Heart right ventricle (tissue), 16 donors: ENCODE measurements around the gene PRKN. TPM values are rescaled to one million over a fixed set of nuclear protein-coding genes. Genes with fewer than 3 reads are reported as not detected.

Source experiments
- ATAC-seq, 8 donors: fragments of 200-7000 bp; cut with Tn5 transposase; one replicate each; pipeline ENCODE4 v1.9.1; 2020; ENCODE audit warnings: mild to moderate bottlenecking in 8 of 8, moderate library complexity in 8 of 8, moderate number of reproducible peaks in 1 of 8
- DNase-seq, 2 donors: peaks; one replicate each; pipeline ENCODE4 v3.0.0-alpha.2; 2020
- H3K27ac ChIP-seq, 10 donors: fragments of 200-600 bp; sonication (generic) in 2 of 10; one replicate each; pipeline versions ENCODE4 v1.5.0 to v1.8.0; 2020 to 2022; ENCODE audit warnings: mild to moderate bottlenecking in 3 of 10
- H3K27me3 ChIP-seq, 7 donors: fragments of 200-600 bp; one replicate each; pipeline ENCODE4 v1.8.0; 2021 to 2022; ENCODE audit warnings: mild to moderate bottlenecking in 2 of 7
- H3K36me3 ChIP-seq, 9 donors: fragments of 200-600 bp; sonication (generic) in 1 of 9; one replicate each; pipeline versions ENCODE4 v1.5.0 to v1.8.0; 2020 to 2022; ENCODE audit warnings: mild to moderate bottlenecking in 2 of 9
- H3K4me1 ChIP-seq, 9 donors: fragments of 200-600 bp; sonication (generic) in 1 of 9; one replicate each; pipeline versions ENCODE4 v1.5.0 to v1.8.0; 2020 to 2022; ENCODE audit warnings: mild to moderate bottlenecking in 4 of 9
- H3K4me3 ChIP-seq, 10 donors: fragments of 200-600 bp; sonication (generic) in 2 of 10; one replicate each; pipeline versions ENCODE4 v1.5.0 to v1.8.0; 2020 to 2022; ENCODE audit warnings: mild to moderate bottlenecking in 7 of 10, moderate library complexity in 2 of 10
- H3K9me3 ChIP-seq, 11 donors: fragments of 200-600 bp in 10 of 11; sonication (generic) in 2 of 11; one replicate each; pipeline versions ENCODE4 v1.5.0 to v1.8.0; 2013 to 2022; ENCODE audit warnings: mild to moderate bottlenecking in 2 of 11, control low read depth in 1 of 11, moderate library complexity in 1 of 11
- CTCF ChIP-seq, 9 donors: fragments of 200-600 bp; sonication (generic) in 2 of 9; IDR thresholded peaks; one replicate each; pipeline versions ENCODE4 v1.5.0 to v1.8.0; 2021 to 2022; ENCODE audit warnings: antibody characterized with exemption in 9 of 9, mild to moderate bottlenecking in 5 of 9, moderate library complexity in 1 of 9
- WGBS, 2 donors: extraction: QIAGEN DNeasy Blood & Tissue Kit; methylation state at CpG; one replicate each; pipeline ENCODE4 v1.1.7; 2013; ENCODE audit warnings: inconsistent platforms in 1 of 2; 5-methylcytosine and 5-hydroxymethylcytosine counted together
- intact Hi-C, 10 donors: fragments of 100-400 bp; cut with DNase I; formaldehyde crosslinking; loops; one replicate each; pipeline versions ENCODE4 v1.11.1 to v1.14.2; 2022
- polyA plus RNA-seq, 2 donors: library from polyadenylated mRNA; stranded (reverse); fragments of 200-250 nt; gene quantifications; one replicate each; pipeline ENCODE4 v1.2.3, GENCODE V29; 2013
- total RNA-seq, 10 donors: library from RNA; stranded (reverse); fragmentation: NEBNext Ultra II Directional in 3 of 10; extraction: Animal tissue kit (Norgen Biotek cat#: 25700) in 3 of 10; gene quantifications; one replicate each; pipeline versions ENCODE4 v1.2.1 to v1.2.4, GENCODE V29; 2021 to 2023
- donor health status: Arrhythmogenic right ventricular cardiomyopathy.
- donor health status: ischemic (EF 13 %, LVEDD 7.1; RV severe dilation, severe dysfunction).
- donor health status: healthy with polysubstance abuse.
- donor health status: DM: no; HTN: yes; CAD: no.
- donor health status: DM: no; HTN: no; CAD: no.
- donor health status: ischemic (EF 25% LVEDD 6.9; RV normal size, moderate dysfunction).
- donor health status: ischemic (EF 25% LVEDD 5.7; RV mildly dilated, moderate dysfunction).
- donor health status: healthy.
- donor health status: DM: yes; HTN: yes; CAD: no.
- donor health status: Ischemic cardiomyopathy.
- donor health status: ischemic (EF 35%, LVEDD 5.7; RV mildly dilated, moderate dysfunction).
- donor health status: nonischemic (EF 11% LVEDD 7.7; RV severe dilation, severe dysfunction).
- donor health status: DM: yes; HTN: yes; CAD: no.
- donor health status: PGD.
- donor health status: ischemic (EF 29% LVEDD 5.4; RV normal size, mild dysfunction).
- donor health status: nonischemic (EF 23%, LVEDD 6.1; RV moderate dilation, normal function).

Gene PRKN
- total and polyA plus RNA-seq, 12 donors = 2.3 to 27.7 (median 26.3) TPM

- ATAC-seq (peak; percentile 42 to 88 (median 72)), DNase-seq (peak in 1 of 2 donors; percentile 18)
- Histone ChIP-seq H3K36me3 (no peaks in the 10 kb centered on the region), H3K27me3 (no peaks in the 10 kb centered on the region), H3K4me3 (no peak overlapping the region), H3K27ac (peak overlapping the region in 7 of 10 donors; percentile 2 to 79 (median 34)), H3K9me3 (no peaks in the 10 kb centered on the region), H3K4me1 (peaks cover 0 to 22% (median 7%) of the 10 kb centered on the region in 9 donors)
- WGBS, 2 donors = 18 to 38% methylated on average over 8 of the region's 8 CpGs
- intact Hi-C loops = no loop called here
- no peak for TF ChIP-seq CTCF (IDR thresholded peaks at IDR 0.05)
These were observed 670.8 kb downstream of the PRKN start for GRCh38 chr6:162056745-162057144.

- Histone ChIP-seq H3K36me3 (no peaks in the 10 kb centered on the region), H3K9me3 (no peaks in the 10 kb centered on the region), H3K27me3 (no peaks in the 10 kb centered on the region), H3K27ac (peak overlapping the region in 3 of 10 donors; percentile 2 to 79 (median 71)), H3K4me3 (no peak overlapping the region), H3K4me1 (peaks cover 0 to 19% (median 4%) of the 10 kb centered on the region in 9 donors)
- ATAC-seq (peak in 1 of 8 donors; percentile 37), DNase-seq (no peak)
- intact Hi-C loops = no loop called here
- WGBS, 2 donors = 94 to 97% methylated on average over 11 of the region's 11 CpGs
- no peak for TF ChIP-seq CTCF (IDR thresholded peaks at IDR 0.05)
These were observed 671.5 kb downstream of the PRKN start for GRCh38 chr6:162056061-162056460.

- Histone ChIP-seq H3K9me3 (no peaks in the 10 kb centered on the region), H3K27me3 (no peaks in the 10 kb centered on the region), H3K36me3 (no peaks in the 10 kb centered on the region), H3K27ac (no peak overlapping the region), H3K4me3 (no peak overlapping the region), H3K4me1 (peaks cover 0 to 12% (median 0%) of the 10 kb centered on the region in 9 donors)
- no peak for TF ChIP-seq CTCF (IDR thresholded peaks at IDR 0.05)
- 83 to 91% methylated on average over 7 of the region's 7 CpGs for WGBS, 2 donors
- intact Hi-C loops = no loop called here
- peak in 1 of 8 donors; percentile 26 for ATAC-seq
- DNase-seq = no peak
These were observed 672.2 kb downstream of the PRKN start for GRCh38 chr6:162055365-162055764.

- Histone ChIP-seq H3K36me3 (no peaks in the 10 kb centered on the region), H3K27me3 (no peaks in the 10 kb centered on the region), H3K4me3 (no peak overlapping the region), H3K27ac (no peak overlapping the region), H3K4me1 (peaks cover 0 to 12% (median 0%) of the 10 kb centered on the region in 9 donors), H3K9me3 (no peaks in the 10 kb centered on the region)
- no peak for TF ChIP-seq CTCF (IDR thresholded peaks at IDR 0.05)
- DNase-seq = no peak
- intact Hi-C loops = no loop called here
- WGBS, 2 donors = 48 to 60% methylated on average over 7 of the region's 7 CpGs
- peak in 2 of 8 donors; percentile 23 to 62 for ATAC-seq
These were observed 674.5 kb downstream of the PRKN start for GRCh38 chr6:162053084-162053483.
